SIG-M5 treated with dmso at 0.1 percent for 504 hours (cell line): ENCODE results near the gene GAST.

ENCODE experiments used
- DNase-seq: peaks from one replicate; lab custom pipeline; 2025; ENCODE audit not compliant: unreplicated experiment; lab: John Stamatoyannopoulos, UW

GAST gene

DNA sequence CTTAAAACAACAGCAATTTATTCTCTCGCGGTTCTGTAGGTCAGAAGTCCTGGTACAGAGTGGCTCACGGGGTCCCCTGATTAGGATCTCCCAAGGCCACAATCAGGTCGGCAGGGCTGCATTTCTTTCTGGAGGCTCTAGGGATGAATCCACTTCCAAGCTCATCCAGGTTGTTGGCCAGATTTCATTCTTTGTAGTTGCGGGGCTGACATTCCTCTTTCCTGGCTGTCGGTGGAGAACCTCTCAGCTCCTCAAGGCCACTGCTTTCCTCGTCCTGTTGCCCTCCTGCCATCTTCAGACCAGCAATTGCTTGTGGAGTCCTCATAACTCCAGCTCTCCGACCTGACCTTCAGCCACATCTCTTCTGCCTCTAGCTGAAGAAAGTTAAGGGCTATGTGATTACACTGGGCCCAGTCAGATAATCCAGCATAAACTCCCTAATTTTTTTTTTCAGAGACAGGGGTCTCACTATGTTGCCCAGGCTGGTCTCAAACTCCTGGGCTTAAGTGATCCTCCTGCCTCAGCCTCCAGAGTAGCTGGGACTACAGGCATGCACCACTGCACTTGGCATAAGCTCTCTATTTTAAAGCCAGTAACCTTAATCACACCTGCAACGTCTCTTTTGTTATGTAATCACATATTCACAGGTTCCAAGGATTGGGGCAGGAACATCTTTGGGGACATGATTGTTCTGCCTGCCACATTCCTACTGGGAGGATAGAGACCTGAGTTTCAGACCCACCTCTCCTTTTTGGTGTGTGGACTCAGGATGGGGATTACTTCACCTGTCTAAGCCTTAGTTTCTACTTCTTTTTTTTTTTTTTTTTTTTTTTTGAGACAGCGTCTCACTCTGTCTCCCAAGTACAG is 4.1 kb upstream of the GAST start:
- DNase-seq: no peak

DNA sequence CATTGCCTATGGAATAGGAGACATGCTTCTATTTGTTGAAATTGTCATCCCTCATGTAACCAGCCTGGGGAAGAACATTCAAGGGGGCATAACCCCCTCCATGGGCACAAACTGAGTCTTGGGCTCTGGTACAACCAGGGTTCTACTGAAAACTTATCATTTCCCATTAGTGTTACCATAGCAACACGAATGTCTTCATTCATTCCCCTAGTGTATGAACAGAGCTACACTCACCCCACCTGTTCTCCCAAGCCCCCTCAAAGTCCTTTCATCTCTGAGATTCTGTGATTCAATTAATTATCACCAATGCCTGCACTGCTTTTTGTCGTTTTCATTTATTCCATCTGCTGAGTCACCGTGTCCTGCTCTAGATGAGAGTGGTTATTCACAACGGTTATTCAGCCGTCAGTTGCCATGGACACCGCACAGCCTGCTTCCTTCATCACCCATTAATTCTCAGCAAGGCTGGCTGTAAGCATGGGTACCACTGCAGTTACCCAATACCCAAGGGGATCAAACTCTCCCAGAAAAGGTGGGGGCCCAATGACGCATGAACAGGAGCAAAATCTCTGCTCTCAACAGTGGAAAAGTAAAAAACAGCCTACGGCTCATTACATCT is 1.6 kb upstream of the GAST start:
- DNase-seq: no peak

- DNase-seq: peak; percentile 76
These were observed 5.5 kb downstream of the GAST start for GRCh38 chr17:41717408-41718286.

DNA sequence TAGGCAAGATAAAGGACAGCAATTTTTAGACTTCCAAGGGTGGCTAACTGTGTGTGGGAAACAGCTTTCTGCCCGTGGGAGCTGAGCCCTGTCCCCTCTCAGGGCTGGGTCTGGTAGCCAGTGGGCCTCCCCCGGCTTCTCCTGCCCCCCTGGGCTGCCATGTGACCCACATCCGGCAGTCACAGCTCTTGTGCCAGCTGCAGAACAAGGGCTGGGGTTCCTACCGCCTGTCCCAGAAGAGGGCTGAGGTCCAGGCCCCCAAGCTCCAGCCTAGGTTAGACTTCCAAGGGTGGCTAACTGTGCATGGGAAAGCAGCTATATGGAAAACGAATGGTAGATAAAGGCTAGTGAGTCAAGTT is 6.1 kb downstream of the GAST start:
- DNase-seq: no peak

- no peak for DNase-seq
These were observed 10.1 kb downstream of the GAST start for GRCh38 chr17:41722231-41722630.

DNA sequence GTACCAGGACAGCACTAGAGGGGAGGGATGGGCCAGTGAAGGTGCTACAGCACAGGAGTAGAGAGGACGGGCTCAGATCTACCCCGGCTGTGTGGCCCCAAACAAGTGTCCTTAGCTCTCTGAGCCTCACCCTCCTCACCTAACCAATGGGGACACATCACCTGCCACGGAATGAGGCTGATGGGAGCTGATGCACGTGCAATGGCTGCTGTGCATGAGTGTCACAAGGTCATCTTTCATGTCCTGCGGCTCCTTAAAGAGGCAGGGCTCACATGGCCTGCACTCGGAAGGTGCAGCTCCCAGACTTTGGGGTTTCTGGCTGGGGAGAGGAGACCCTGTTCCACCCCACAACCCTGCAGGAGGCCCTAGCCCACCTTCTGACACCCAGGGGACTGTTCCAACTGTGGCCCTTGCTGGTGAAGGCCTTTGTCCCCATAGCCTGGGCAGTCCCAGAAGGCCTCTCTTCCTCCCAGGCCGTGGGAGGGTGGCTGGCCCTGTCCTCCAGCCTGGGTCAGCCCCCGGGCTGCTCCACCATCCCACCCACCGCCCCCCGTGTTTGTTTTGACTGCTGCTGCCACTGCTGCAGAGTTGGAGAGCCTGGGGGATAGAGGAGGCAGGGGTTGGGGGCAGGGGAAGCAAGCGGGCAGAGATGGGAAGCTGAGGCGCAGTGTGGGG is 11.8 kb downstream of the GAST start:
- DNase-seq: no peak

DNA sequence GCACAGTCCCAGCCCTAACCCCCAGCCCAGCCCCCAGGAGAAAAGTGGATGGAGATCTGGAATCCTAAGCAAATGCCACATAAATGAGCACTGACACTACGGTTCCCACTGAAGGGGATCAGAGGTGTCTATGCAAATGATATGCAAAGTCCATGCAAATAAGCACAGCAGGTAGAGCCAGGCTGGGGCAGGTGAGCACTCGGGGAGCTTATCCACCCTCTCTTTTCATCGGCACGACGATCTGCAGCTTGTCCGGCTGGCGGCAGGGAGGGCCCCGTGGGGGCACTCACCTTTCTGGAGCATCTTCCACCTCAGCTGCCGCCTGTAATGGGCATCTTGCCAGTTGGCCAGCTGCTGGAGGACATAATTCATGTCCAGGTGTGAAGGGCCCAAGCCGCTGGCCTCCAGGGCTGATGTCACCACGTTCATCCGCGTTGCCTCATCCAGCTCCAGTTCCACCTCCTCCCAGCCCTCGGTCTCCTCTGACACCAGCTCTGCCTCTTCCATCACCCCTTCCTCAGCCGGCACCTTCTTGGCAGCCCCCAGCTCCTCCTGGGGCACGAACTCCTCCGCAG is 12.4 kb downstream of the GAST start:
- no peak for DNase-seq

DNA sequence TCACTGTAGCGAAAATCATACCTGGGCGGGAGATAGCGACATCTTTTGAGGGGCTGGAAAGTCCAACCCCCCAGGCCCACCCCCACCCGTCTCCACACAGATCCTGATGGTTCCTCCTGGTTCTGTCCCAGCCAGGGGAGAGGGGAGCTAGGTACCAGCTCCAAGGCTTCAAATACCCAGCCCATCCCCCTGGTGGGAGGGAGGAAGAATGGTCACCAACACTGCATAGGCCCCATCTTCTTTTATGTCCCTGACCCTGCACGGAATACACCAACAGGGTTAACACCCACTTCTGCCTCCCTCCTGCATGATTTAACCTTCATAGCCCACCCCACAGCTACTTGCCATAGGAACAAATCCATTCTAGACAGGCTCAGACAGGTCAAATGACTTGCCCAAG is 13.0 kb downstream of the GAST start:
- DNase-seq: no peak

- no peak for DNase-seq
These were observed 15.9 kb downstream of the GAST start for GRCh38 chr17:41728056-41728455.

GRCh38 chr17:41730479-41730878 is 18.3 kb downstream of the GAST start:
- no peak for DNase-seq

DNA sequence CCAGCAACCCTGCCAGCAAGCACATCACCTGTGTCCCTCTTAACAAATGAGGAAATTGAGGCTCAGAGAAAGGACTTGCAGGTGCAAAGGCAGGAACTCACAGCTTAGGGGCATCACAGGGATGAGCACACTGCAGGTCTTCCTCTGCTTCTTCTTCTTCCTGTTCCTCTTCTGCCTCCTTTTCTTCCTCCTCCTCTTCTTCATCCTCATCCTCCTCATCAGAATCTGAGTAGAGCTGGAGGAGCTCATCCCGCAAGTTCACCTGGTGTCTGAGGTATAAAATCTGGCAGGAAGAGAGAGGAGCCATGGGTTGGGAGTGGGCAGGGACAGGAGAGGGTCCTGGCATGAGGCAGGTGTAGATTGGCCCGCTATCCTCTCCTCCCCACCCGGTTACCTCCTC is 19.7 kb downstream of the GAST start:
- no peak for DNase-seq

- no peak for DNase-seq
These were observed 21.4 kb downstream of the GAST start for GRCh38 chr17:41733348-41734138.

GRCh38 chr17:41734139-41734948 is 22.2 kb downstream of the GAST start, which contains the start of gene HAP1:
TSS of gene HAP1 (minus strand) at chr17:41734643. CDS start at chr17:41734634, 9 bp downstream.
- DNase-seq: no peak

DNA sequence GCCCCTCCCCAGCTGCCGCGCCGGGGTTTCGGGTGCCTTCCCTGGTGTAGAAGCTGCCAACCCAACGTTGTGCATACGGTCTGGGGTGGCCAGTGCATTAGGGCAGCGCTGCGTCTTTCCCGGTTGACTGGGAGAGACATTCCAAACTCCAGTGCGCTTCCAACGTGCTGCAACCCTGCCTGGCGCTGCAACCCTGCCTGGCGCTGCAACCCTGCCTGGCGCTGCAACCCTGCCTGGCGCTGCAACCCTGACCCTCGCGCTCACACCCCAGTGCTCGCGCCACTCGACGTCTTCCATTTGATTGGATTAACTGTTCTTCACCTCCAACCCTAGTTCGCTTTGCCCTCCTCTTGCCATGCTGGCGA is 22.8 kb downstream of the GAST start:
- DNase-seq: no peak

GRCh38 chr17:41735744-41736143 is 23.6 kb downstream of the GAST start:
- no peak for DNase-seq

- DNase-seq: no peak
These were observed 25.0 kb downstream of the GAST start for GRCh38 chr17:41736983-41737679.

GRCh38 chr17:41737680-41738023 is 25.5 kb downstream of the GAST start:
- DNase-seq: no peak

GRCh38 chr17:41738077-41738800 is 26.1 kb downstream of the GAST start:
- peak; percentile 73 for DNase-seq
